HL-60 (cell line): ENCODE results near the gene WDR90.

Experiments used
- DNase-seq, 2 experiments: peaks; one replicate each; pipeline ENCODE4 v3.0.0-alpha.2; 2010 to 2020; ENCODE audit warnings: low read depth in 1 of 2, low spot score in 1 of 2
- H3K27ac ChIP-seq: fragments of 250-450 bp; sonication (Bioruptor Pico); replicated peaks from 2 replicates; pipeline ENCODE4 v1.5.1; 2020; ENCODE audit warnings: mild to moderate bottlenecking, moderate library complexity
- H3K27me3 ChIP-seq: fragments of 250-450 bp; sonication (Bioruptor Pico); 2 replicates; pipeline ENCODE4 v1.5.1; 2021; ENCODE audit warnings: mild to moderate bottlenecking, moderate library complexity; ENCODE audit not compliant: insufficient read depth, poor library complexity, severe bottlenecking
- H3K4me3 ChIP-seq: replicated peaks from 2 replicates; pipeline ENCODE4 v1.5.1; 2011; ENCODE audit warnings: mild to moderate bottlenecking, control low read depth, low read length; ENCODE audit not compliant: insufficient read depth
- CTCF ChIP-seq: IDR thresholded peaks from one replicate; pipeline ENCODE4 v1.5.1; 2011; ENCODE audit warnings: low read length, control low read depth, inconsistent platforms; ENCODE audit not compliant: insufficient read depth
- GABPA ChIP-seq: IDR thresholded peaks from 2 replicates; pipeline ENCODE4 v1.6.1; 2012; ENCODE audit warnings: low read depth
- POLR2AphosphoS5 ChIP-seq: IDR thresholded peaks from 2 replicates; pipeline ENCODE4 v1.6.1; 2012; ENCODE audit warnings: low read depth
- REST ChIP-seq: IDR thresholded peaks from 2 replicates; pipeline ENCODE4 v1.6.1; 2012; ENCODE audit warnings: low read depth; ENCODE audit not compliant: insufficient replicate concordance
- SPI1 ChIP-seq: IDR thresholded peaks from 2 replicates; pipeline ENCODE4 v1.6.1; 2012; ENCODE audit warnings: low read depth, mild to moderate bottlenecking, borderline replicate concordance

WDR90 gene

GRCh38 chr16:692356-693108 is 43.4 kb downstream of the WDR90 start:
- TF ChIP-seq GABPA (no peak), POLR2AphosphoS5 (no peak), SPI1 (no peak), CTCF (no peak), REST (no peak)
- H3K27me3 ChIP-seq, result peaks cover 36% of the 10 kb centered on the region
- H3K27ac ChIP-seq, result no peak overlapping the region
- DNase-seq, result no peak
- no peak overlapping the region for H3K4me3 ChIP-seq

GRCh38 chr16:693364-693763 is 44.2 kb downstream of the WDR90 start:
- no peak for TF ChIP-seq CTCF
- TF ChIP-seq POLR2AphosphoS5, result peak; percentile 26
- H3K27ac ChIP-seq, result no peak overlapping the region
- H3K4me3 ChIP-seq, result no peak overlapping the region
- H3K27me3 ChIP-seq, result peaks cover 36% of the 10 kb centered on the region
- no peak for DNase-seq

GRCh38 chr16:693766-694165 is 44.6 kb downstream of the WDR90 start:
- no peak for DNase-seq
- TF ChIP-seq SPI1, result no peak
- no peak; the same call in 1 of the 2 replicates for TF ChIP-seq POLR2AphosphoS5
- no peak for TF ChIP-seq CTCF
- no peak for TF ChIP-seq GABPA
- no peak for TF ChIP-seq REST
- peaks cover 36% of the 10 kb centered on the region for H3K27me3 ChIP-seq
- H3K27ac ChIP-seq, result no peak overlapping the region
- H3K4me3 ChIP-seq, result no peak overlapping the region
